Measurements from ENCODE around the gene PPP3R1. TPM values are rescaled to one million over a fixed set of nuclear protein-coding genes. Genes with fewer than 3 reads are reported as not detected.

Gene PPP3R1
- total RNA-seq, 2 experiments from 2014 or later: 69.8 to 70.3 TPM

- Histone ChIP-seq H3K27ac (ENCODE audit: low read depth in 1 of 2, low read length in 2 of 2) (no peak overlapping the region), H3K4me3 (ENCODE audit: low read length) (no peak overlapping the region), H3K9me3 (ENCODE audit: control insufficient read depth in 1 of 2, insufficient read depth in 1 of 2, low read length in 2 of 2) (no peaks in the 10 kb centered on the region), H3K27me3 (ENCODE audit: control insufficient read depth in 1 of 2, insufficient read depth in 2 of 2, low read length in 2 of 2) (no peaks in the 10 kb centered on the region), H3K36me3 (ENCODE audit: insufficient read depth, low read length) (no peaks in the 10 kb centered on the region), H3K4me1 (ENCODE audit: insufficient read depth, low read length) (peaks cover 16% of the 10 kb centered on the region)
- Mint-ChIP-seq H3K4me1 (ENCODE audit: low read depth) (peaks cover 99% of the 10 kb centered on the region), H3K27me3 (no peaks in the 10 kb centered on the region), H3K4me3 (no peak overlapping the region), H3K9me3 (no peaks in the 10 kb centered on the region), H3K27ac (peak overlapping the region; percentile 68), H3K36me3 (ENCODE audit: low read depth) (peaks cover 26% of the 10 kb centered on the region)
- POLR2A ChIA-PET: interaction anchor here (0.6 to 0.7 kb wide), 2 partner anchors 10 to 14 kb away, joined by 3 read pairs; no protein-coding TSS in a partner anchor
- intact Hi-C loops (cut with DNase I, micrococcal nuclease): no loop called here
- TF ChIP-seq CTCF (IDR thresholded peaks at IDR 0.05): no peak
- CTCF ChIA-PET: no interaction called here
- DNase-seq: no peak
- ATAC-seq (ENCODE audit: poor library complexity): no peak
These were observed 30.0 kb downstream of the PPP3R1 start for GRCh38 chr2:68222287-68222686.

GRCh38 chr2:68218343-68218901, 33.9 kb downstream of the PPP3R1 start:
- H3K4me3 ChIP-seq (ENCODE audit: low read length): no peak overlapping the region
- peaks cover 14% of the 10 kb centered on the region for H3K4me1 ChIP-seq (ENCODE audit: insufficient read depth, low read length)
- H3K27me3 Mint-ChIP-seq: no peaks in the 10 kb centered on the region
- no peaks in the 10 kb centered on the region for H3K27me3 ChIP-seq (ENCODE audit: control insufficient read depth in 1 of 2, insufficient read depth in 2 of 2, low read length in 2 of 2)
- H3K9me3 ChIP-seq (ENCODE audit: control insufficient read depth in 1 of 2, insufficient read depth in 1 of 2, low read length in 2 of 2): no peaks in the 10 kb centered on the region
- peaks cover 10% of the 10 kb centered on the region for H3K36me3 ChIP-seq (ENCODE audit: insufficient read depth, low read length)
- no peak for TF ChIP-seq CTCF (IDR thresholded peaks at IDR 0.05)
- ChIA-PET CTCF (no interaction called here), POLR2A (interaction anchor here (1.6 to 1.7 kb wide), 2 partner anchors 25 to 34 kb away, joined by 3 to 4 read pairs; partner anchors contain the start of gene PPP3R1)
- intact Hi-C loops (cut with DNase I, micrococcal nuclease): no loop called here
- H3K27ac ChIP-seq (ENCODE audit: low read depth in 1 of 2, low read length in 2 of 2): no peak overlapping the region
- peaks cover 92% of the 10 kb centered on the region for H3K4me1 Mint-ChIP-seq (ENCODE audit: low read depth)
- no peak for DNase-seq
- peak overlapping the region; percentile 13 for H3K4me3 Mint-ChIP-seq
- no peaks in the 10 kb centered on the region for H3K9me3 Mint-ChIP-seq
- peak overlapping the region; percentile 11 for H3K27ac Mint-ChIP-seq
- ATAC-seq (ENCODE audit: poor library complexity): no peak
- peaks cover 49% of the 10 kb centered on the region for H3K36me3 Mint-ChIP-seq (ENCODE audit: low read depth)

- DNase-seq: no peak
- POLR2A ChIA-PET: interaction anchor here (1.6 kb wide), 1 partner anchor 24 kb away, joined by 3 read pairs; no protein-coding TSS in a partner anchor
- Histone ChIP-seq H3K9me3 (ENCODE audit: control insufficient read depth in 1 of 2, insufficient read depth in 1 of 2, low read length in 2 of 2) (no peaks in the 10 kb centered on the region), H3K4me1 (ENCODE audit: insufficient read depth, low read length) (peaks cover 12% of the 10 kb centered on the region), H3K27me3 (ENCODE audit: control insufficient read depth in 1 of 2, insufficient read depth in 2 of 2, low read length in 2 of 2) (no peaks in the 10 kb centered on the region), H3K36me3 (ENCODE audit: insufficient read depth, low read length) (peaks cover 17% of the 10 kb centered on the region), H3K4me3 (ENCODE audit: low read length) (no peak overlapping the region), H3K27ac (ENCODE audit: low read depth in 1 of 2, low read length in 2 of 2) (no peak overlapping the region)
- intact Hi-C loops (cut with DNase I, micrococcal nuclease): no loop called here
- H3K4me3 Mint-ChIP-seq: no peak overlapping the region
- H3K27ac Mint-ChIP-seq: peak overlapping the region; percentile 11
- peaks cover 92% of the 10 kb centered on the region for H3K4me1 Mint-ChIP-seq (ENCODE audit: low read depth)
- no peaks in the 10 kb centered on the region for H3K9me3 Mint-ChIP-seq
- CTCF ChIA-PET: interaction anchor here (0.7 kb wide), 1 partner anchor 13 kb away, joined by 3 read pairs; no protein-coding TSS in a partner anchor
- H3K27me3 Mint-ChIP-seq: no peaks in the 10 kb centered on the region
- no peak for ATAC-seq (ENCODE audit: poor library complexity)
- peaks cover 54% of the 10 kb centered on the region for H3K36me3 Mint-ChIP-seq (ENCODE audit: low read depth)
- TF ChIP-seq CTCF (IDR thresholded peaks at IDR 0.05): no peak
These were observed 34.6 kb downstream of the PPP3R1 start for GRCh38 chr2:68217729-68218128.

Measured in CD4-positive, alpha-beta T cell (primary cell).